Keratinocyte (primary cell): ENCODE results near the gene LIPT2.

Source experiments
- CTCF ChIP-seq, 3 experiments: IDR thresholded peaks in 1 of 3; conservative IDR thresholded peaks in 1 of 3; optimal IDR thresholded peaks in 1 of 3; 2 replicates in 2 of 3; 3 replicates in 1 of 3; pipeline versions ENCODE3 to v1.5.1; 2011; ENCODE audit warnings: low read length in 3 of 3, mild to moderate bottlenecking in 3 of 3, moderate library complexity in 2 of 3, control low read depth in 1 of 3, inconsistent platforms in 1 of 3; ENCODE audit not compliant: insufficient read depth in 2 of 3; ENCODE audit errors: extremely low read depth in 1 of 3
- EZH2 ChIP-seq: IDR thresholded peaks from one replicate; pipeline ENCODE4 v1.6.1; 2012; ENCODE audit warnings: inconsistent platforms, mild to moderate bottlenecking, low read length, moderate library complexity

GRCh38 chr11:74479732-74480123 is 13.8 kb downstream of the LIPT2 start:
- TF ChIP-seq CTCF (optimal IDR thresholded peaks at IDR 0.05 in 1 of 3, IDR thresholded peaks at IDR 0.05 in 1 of 3, conservative IDR thresholded peaks at IDR 0.05 in 1 of 3; ENCODE audit: extremely low read depth in 1 of 3, insufficient read depth in 2 of 3, low read length in 3 of 3) (no peak), EZH2 (no peak)
